Measurements from ENCODE around the gene FKBP3.

The FKBP3 gene

GRCh38 chr14:45114327-45114726 lies 20.0 kb downstream of the FKBP3 start:
- no peak for TF ChIP-seq CTCF (conservative IDR thresholded peaks at IDR 0.05; ENCODE audit: low read length)
- no peak for DNase-seq (ENCODE audit: low read depth)

GRCh38 chr14:45112896-45113781 lies 21.1 kb downstream of the FKBP3 start:
- DNase-seq (ENCODE audit: low read depth) = no peak
- no peak for TF ChIP-seq CTCF (conservative IDR thresholded peaks at IDR 0.05; ENCODE audit: low read length)
- H3K4me3 ChIP-seq (ENCODE audit: low read length) = no peak overlapping the region

More at GRCh38 chr14:45114327-45114726, 20.0 kb downstream of the FKBP3 start:
- H3K4me3 ChIP-seq (ENCODE audit: low read length) = no peak overlapping the region

GRCh38 chr14:45104561-45104960 lies 29.7 kb downstream of the FKBP3 start:
- H3K4me3 ChIP-seq (ENCODE audit: low read length) = no peak overlapping the region
- no peak for TF ChIP-seq CTCF (conservative IDR thresholded peaks at IDR 0.05; ENCODE audit: low read length)
- no peak for DNase-seq (ENCODE audit: low read depth)

GRCh38 chr14:45103806-45104205 lies 30.5 kb downstream of the FKBP3 start:
- no peak for TF ChIP-seq CTCF (conservative IDR thresholded peaks at IDR 0.05; ENCODE audit: low read length)
- DNase-seq (ENCODE audit: low read depth) = no peak
- H3K4me3 ChIP-seq (ENCODE audit: low read length) = no peak overlapping the region

- TF ChIP-seq CTCF (conservative IDR thresholded peaks at IDR 0.05; ENCODE audit: low read length) = no peak
- DNase-seq (ENCODE audit: low read depth) = no peak
- no peak overlapping the region for H3K4me3 ChIP-seq (ENCODE audit: low read length)
Measured at GRCh38 chr14:45096218-45096617, 38.1 kb downstream of the FKBP3 start.

GRCh38 chr14:45095143-45095542 lies 39.1 kb downstream of the FKBP3 start:
- DNase-seq (ENCODE audit: low read depth) = no peak
- no peak for TF ChIP-seq CTCF (conservative IDR thresholded peaks at IDR 0.05; ENCODE audit: low read length)
- H3K4me3 ChIP-seq (ENCODE audit: low read length) = no peak overlapping the region

GRCh38 chr14:45094275-45094674 lies 40.0 kb downstream of the FKBP3 start:
- no peak for DNase-seq (ENCODE audit: low read depth)
- TF ChIP-seq CTCF (conservative IDR thresholded peaks at IDR 0.05; ENCODE audit: low read length) = no peak
- no peak overlapping the region for H3K4me3 ChIP-seq (ENCODE audit: low read length)

Measured in AG10803 (cell line).